Inferior parietal cortex (tissue), 1 donor: ENCODE data around the gene CBFA2T2.
"Not testable (repeated sequence)": the region's sequence is repeated elsewhere in the genome, so short reads cannot be mapped to it uniquely, and the experiment has no call there.

Experiments
- DNase-seq: peaks from one replicate; pipeline ENCODE4 v3.0.0-alpha.2; 2016; ENCODE audit errors: extremely low spot score

The CBFA2T2 gene

GRCh38 chr20:33490023-33490933 is at the start of gene CBFA2T2:
CBFA2T2 (plus strand) TSS chr20:33490096; CDS start chr20:33490268, 172 bp downstream.
- DNase-seq: peak; percentile 30

- DNase-seq: not testable (repeated sequence)
Observed at GRCh38 chr20:33440562-33440961, 49.3 kb upstream of the CBFA2T2 start.

DNA sequence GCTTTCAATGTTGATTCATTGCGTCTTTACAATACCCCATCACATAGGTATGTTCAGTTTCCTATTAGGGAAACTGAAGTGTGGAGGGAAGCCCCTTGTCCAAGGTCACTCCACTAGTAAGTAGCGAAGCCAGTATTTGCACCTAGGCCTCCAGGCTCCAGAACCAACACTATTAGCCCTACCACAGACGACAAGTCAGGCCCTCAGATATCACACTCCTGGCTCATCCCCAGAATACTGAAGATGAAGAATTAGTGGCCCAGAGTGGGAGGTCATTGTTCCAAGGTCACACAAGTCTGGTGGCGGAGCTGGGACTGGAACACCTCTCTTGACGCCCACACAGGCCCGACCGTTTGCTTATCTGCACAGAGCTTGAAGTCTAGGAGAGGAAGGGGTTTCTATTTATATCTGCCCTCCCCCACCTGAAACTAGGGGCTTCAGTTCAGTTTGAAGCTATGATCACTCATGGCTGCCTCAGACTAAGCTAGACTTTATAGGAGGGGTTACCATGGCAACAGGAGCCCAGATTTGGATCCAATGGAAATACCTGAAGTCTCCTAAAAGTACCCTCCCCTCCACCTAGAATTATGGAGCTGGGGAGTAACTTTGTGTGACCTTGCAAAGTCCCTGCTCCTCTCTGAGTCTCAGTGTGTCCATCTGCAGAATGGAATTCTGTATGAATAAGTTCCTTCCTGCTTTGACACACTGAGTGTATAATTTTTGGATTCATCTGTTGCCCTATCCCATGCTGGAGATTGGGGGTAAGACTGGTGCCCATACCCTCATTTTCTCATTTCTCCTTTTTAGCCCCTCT is 48.5 kb upstream of the CBFA2T2 start:
- DNase-seq: no peak

GRCh38 chr20:33442136-33443005 is 47.5 kb upstream of the CBFA2T2 start:
- DNase-seq: no peak

GRCh38 chr20:33443006-33443511 is 46.8 kb upstream of the CBFA2T2 start:
- DNase-seq: no peak

GRCh38 chr20:33443512-33444239 is 46.2 kb upstream of the CBFA2T2 start, which contains the start of gene SNTA1:
SNTA1 (minus strand) TSS chr20:33443763; CDS start chr20:33443620, 143 bp downstream.
- peak; percentile 45 for DNase-seq

GRCh38 chr20:33444797-33445560 is 44.9 kb upstream of the CBFA2T2 start:
- no peak for DNase-seq

- no peak for DNase-seq
Observed at GRCh38 chr20:33445881-33446625, 43.8 kb upstream of the CBFA2T2 start.

- no peak for DNase-seq
Observed at GRCh38 chr20:33450867-33451266, 39.0 kb upstream of the CBFA2T2 start.

DNA sequence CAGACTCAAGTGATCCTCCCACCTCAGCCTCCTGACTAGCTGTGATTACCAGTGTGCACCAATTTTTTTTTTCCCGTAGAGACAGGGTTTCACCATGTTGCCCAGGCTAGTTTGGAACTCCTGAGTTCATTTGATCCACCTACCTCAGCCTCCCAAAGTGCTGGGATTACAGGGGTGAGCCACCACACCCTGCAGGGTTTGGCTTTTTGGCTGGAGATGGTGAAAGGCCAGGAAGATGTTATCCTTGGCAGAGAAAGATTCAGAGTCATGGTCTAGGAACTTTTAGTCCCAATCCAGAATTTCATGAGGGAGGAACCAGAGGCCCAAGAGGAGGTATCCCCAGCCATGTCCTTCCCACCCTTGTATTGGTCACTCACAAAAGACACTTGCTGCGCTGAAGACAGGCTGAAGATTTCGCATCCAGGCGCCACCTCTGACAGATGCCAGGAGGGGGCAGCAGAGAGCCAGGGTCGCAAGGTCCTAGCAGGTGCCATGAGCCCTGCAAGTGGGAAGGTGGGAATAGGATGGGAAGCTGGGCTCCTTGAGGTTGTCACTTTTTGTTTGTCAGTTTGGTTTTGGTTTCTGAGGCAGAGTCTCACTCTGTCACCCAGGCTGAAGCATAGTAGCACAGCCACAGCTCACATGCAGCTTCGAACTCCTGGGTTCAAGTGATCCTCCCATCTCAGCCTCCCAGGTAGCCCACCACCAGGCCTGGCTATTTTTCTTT is 32.8 kb upstream of the CBFA2T2 start:
- peak; percentile 86 for DNase-seq

- DNase-seq: no peak
Observed at GRCh38 chr20:33459599-33459998, 30.3 kb upstream of the CBFA2T2 start.

GRCh38 chr20:33460711-33461110 is 29.2 kb upstream of the CBFA2T2 start:
- DNase-seq: no peak

DNA sequence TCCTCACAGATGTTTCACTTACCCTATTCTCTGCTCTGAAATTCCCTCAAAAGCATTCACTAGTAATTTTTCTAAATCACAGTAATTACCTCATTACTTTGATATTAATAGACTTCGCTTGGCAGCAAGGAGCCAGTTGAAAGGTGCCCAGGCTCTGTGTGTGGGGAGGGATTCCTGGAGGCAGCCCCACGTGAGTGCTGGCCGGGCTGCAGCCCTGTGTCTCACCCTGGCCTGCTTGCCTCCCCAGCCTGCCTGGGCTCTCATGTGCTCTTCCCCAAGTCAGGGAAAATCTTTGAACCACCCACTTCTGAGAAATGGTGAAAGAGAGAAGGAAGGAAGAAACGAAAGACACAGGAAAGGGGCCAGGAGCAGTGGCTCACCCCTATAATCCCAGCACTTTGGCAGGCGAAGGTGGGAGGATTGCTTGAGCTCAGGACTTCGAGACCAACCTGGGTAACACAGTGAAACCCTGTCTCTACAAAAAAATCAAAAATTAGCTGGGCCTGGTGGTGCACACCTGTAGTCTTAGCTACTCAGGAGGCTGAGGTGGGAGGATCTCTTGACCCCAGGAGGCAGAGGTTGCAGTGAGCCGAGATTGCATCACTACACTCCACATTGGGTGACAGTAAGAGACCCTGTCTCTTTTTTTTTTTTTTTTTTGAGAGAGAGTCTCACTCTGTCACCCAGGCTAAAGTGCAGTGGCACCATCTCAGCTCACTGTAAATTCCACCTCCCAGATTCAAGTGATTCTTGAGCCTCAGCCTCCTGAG is 26.4 kb upstream of the CBFA2T2 start:
- DNase-seq: no peak

DNA sequence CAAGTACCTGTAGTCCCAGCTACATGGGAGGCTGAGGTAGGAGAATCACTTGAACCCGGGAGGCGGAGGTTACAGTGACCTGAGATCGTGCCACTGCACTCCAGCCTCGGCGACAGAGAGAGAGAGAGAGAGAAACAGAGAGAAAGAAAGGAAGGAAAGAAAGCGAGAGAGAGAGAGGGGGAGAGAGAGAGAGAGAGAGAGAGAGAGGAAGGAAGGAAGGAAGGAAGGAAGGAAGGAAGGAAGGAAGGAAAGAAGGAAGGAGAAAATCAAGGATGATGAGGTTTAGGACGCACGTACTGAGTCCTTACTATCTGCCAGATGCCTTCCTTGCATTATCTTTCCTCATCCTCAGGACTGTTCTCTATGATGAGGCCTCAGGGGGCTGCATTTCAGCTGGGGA is 25.1 kb upstream of the CBFA2T2 start:
- DNase-seq: not testable (repeated sequence)

GRCh38 chr20:33465481-33466302 is 24.2 kb upstream of the CBFA2T2 start:
- DNase-seq: peak; percentile 66

DNA sequence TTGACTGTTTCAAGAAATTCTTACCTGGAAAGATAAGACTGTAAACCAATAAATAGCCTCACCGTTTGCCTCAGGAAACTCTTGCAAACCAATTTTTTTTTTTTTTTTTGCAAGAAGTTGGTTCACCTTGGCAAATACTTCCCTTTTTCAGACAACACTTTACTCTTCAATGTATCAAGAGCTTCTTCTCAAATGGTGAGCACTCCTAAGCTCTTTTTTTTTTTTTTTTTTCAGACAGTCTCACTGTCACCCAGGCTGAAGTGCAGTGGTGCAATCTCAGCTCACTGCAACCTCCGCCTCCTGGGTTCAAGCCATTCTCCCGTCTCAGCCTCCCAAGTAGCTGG is 23.6 kb upstream of the CBFA2T2 start:
- no peak for DNase-seq

DNA sequence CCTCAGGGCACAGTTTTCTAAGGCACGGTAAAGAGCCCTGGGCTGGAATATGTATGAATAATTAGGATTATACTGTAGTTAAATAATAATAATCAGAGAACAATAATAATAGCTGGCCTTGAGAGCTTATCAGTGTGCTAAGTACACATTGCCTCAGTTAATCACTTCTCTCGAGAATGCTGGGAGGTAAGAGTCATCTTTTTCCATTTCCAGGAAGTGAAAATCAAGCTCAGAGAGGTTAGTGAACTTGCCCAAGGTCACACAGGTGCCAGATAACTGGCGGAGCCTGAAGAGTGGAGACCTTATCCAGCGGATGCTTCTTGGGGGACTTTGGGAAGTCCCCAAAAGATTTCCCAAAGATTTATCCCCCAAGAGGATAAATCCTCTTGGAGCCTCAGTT is 19.4 kb upstream of the CBFA2T2 start:
- no peak for DNase-seq
